B cell (primary cell): ENCODE results near the gene KPNA1.

Experiments used
- EZH2 ChIP-seq: IDR thresholded peaks from 2 replicates; pipeline ENCODE4 v1.6.1; 2012; ENCODE audit warnings: borderline replicate concordance, low read depth, mild to moderate bottlenecking, moderate library complexity, low read length; ENCODE audit not compliant: insufficient read depth, poor library complexity, severe bottlenecking
- TF ChIP-seq, protein P1 (sequence below): fragments of 200-600 bp; IDR thresholded peaks from one replicate; pipeline ENCODE4 v1.8.0; 2022; ENCODE audit warnings: antibody characterized with exemption, mild to moderate bottlenecking

DNA sequence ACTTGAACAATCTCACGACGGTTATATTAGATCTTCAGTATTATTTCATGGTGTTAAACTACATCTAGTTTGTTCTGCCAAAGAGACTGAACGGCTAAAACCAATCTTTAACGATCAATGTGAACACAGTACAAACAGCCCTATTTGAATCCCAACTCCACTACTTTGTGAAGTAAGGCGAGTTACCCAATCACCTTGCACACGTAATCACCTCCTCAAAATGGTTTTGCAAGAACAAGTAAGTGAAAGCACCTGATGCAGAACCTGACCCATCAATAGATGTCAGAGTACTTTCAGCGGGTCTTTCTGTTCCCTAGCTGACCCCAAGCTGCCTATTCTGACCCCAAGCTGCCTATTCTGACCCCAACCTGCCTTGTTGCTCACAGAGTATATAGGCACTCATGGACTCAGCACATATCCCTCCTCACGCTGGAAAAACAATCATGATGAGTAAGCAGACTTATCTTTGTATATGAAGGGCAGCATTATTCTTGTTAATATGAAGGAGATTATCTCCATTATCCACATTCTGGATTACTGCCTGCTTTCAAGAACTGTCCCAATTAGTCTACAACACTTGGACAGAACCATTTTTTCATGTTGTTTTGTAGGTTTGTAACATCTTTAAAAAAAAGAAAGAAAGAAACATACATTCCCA, 3.7 kb downstream of the KPNA1 start:
- TF ChIP-seq, protein P1, sequence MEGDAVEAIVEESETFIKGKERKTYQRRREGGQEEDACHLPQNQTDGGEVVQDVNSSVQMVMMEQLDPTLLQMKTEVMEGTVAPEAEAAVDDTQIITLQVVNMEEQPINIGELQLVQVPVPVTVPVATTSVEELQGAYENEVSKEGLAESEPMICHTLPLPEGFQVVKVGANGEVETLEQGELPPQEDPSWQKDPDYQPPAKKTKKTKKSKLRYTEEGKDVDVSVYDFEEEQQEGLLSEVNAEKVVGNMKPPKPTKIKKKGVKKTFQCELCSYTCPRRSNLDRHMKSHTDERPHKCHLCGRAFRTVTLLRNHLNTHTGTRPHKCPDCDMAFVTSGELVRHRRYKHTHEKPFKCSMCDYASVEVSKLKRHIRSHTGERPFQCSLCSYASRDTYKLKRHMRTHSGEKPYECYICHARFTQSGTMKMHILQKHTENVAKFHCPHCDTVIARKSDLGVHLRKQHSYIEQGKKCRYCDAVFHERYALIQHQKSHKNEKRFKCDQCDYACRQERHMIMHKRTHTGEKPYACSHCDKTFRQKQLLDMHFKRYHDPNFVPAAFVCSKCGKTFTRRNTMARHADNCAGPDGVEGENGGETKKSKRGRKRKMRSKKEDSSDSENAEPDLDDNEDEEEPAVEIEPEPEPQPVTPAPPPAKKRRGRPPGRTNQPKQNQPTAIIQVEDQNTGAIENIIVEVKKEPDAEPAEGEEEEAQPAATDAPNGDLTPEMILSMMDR, result no peak
- TF ChIP-seq EZH2, result no peak
